ENCODE results near the gene TMIE. TPM values are rescaled to one million over a fixed set of nuclear protein-coding genes. Genes with fewer than 3 reads are reported as not detected.

The TMIE gene
- total and polyA plus RNA-seq, 2 of the 8 experiments (the other 6 are each of a cell fraction or from before 2014, with no cell fraction given): 0.45 to 0.67 TPM

DNA sequence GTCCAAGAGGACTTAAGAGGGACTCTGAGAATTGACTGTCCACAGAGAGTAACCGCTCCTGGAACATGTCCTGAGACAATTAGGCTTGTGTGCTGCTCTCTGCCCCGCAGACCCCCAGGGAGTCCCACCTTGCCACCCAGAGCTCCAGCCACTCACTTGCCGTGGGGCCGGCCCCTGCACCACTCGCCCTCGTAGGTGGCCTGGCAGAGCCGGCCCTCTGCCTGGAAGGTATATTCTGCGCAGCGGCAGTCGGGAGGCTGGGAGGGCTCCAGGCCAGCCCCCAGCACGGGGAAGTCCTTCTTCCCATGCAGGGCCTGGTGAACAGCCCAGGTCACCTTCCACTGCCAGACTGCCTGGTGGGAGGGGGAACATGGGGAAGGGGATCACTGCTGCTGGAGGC lies 18.2 kb upstream of the TMIE start:
- Histone ChIP-seq H2BK120ac (replicated peaks; ENCODE audit: low read depth, low read length) (no peak overlapping the region), H3K79me2 (ENCODE audit: control insufficient read depth in 1 of 2, insufficient read depth in 2 of 2, low read length in 2 of 2) (no peaks in the 10 kb centered on the region), H4K8ac (ENCODE audit: extremely low read depth, insufficient read depth, low read length) (peak overlapping the region; percentile 23; the same call in 1 of the 2 replicates), H3K4me3 (ENCODE audit: extremely low read depth in 1 of 4, insufficient read depth in 2 of 4, low read depth in 3 of 4, low read length in 4 of 4) (no peak overlapping the region), H3K79me1 (ENCODE audit: low read depth, low read length) (no peaks in the 10 kb centered on the region), H3K36me3 (ENCODE audit: control insufficient read depth in 2 of 4, insufficient read depth in 4 of 4, low read length in 3 of 4) (no peaks in the 10 kb centered on the region), H3K56ac (replicated peaks; ENCODE audit: insufficient read length, low read depth, low read length) (no peak overlapping the region), H4K91ac (replicated peaks; ENCODE audit: insufficient read length, low read length) (no peak overlapping the region), H3K4me1 (replicated peaks in 1 of 4; ENCODE audit: control insufficient read depth in 3 of 4, insufficient read depth in 4 of 4, low read length in 3 of 4) (peaks cover 0 to 3% (median 0%) of the 10 kb centered on the region in 4 experiments; a peak in 1 of 7 replicates), H2BK15ac (ENCODE audit: low read length) (no peak overlapping the region), H3K27me3 (replicated peaks in 1 of 4; ENCODE audit: control insufficient read depth in 3 of 4, extremely low read depth in 1 of 4, insufficient read depth in 3 of 4, low read length in 3 of 4) (no peaks in the 10 kb centered on the region), H3K23ac (ENCODE audit: insufficient read length) (no peak overlapping the region), H3K27ac (ENCODE audit: low read depth, low read length) (no peak overlapping the region), H2BK5ac (ENCODE audit: low read depth, low read length) (no peak overlapping the region), H3K4ac (replicated peaks; ENCODE audit: insufficient read length, low read depth, low read length) (no peak overlapping the region), H3K18ac (ENCODE audit: extremely low read depth, low read length) (no peak overlapping the region), H3K4me2 (ENCODE audit: insufficient read depth in 1 of 2, low read depth in 2 of 2, low read length in 2 of 2) (no peak overlapping the region), H4K5ac (ENCODE audit: insufficient read length, low read depth, low read length) (no peak overlapping the region), H2AK5ac (ENCODE audit: low read depth, low read length) (no peak overlapping the region), H3K9ac (replicated peaks in 1 of 4; ENCODE audit: extremely low read depth in 1 of 4, low read depth in 3 of 4, low read length in 3 of 4) (no peak overlapping the region), H2BK20ac (ENCODE audit: low read length) (no peak overlapping the region), H3K14ac (ENCODE audit: insufficient read length) (no peak overlapping the region), H4K20me1 (replicated peaks in 1 of 2; ENCODE audit: control insufficient read depth in 1 of 2, insufficient read depth in 2 of 2, low read length in 2 of 2) (peaks cover 0 to 2% of the 10 kb centered on the region in 2 experiments), H3K23me2 (ENCODE audit: low read depth, low read length) (no peaks in the 10 kb centered on the region), H2BK12ac (ENCODE audit: low read depth, low read length) (no peak overlapping the region), H2AFZ (ENCODE audit: low read length) (no peak overlapping the region), H3K9me3 (ENCODE audit: insufficient read depth in 2 of 2, low read depth in 1 of 2, low read length in 1 of 2) (no peaks in the 10 kb centered on the region)
- TF ChIP-seq RBBP5 (IDR thresholded peaks at IDR 0.05; ENCODE audit: borderline replicate concordance, low read depth, low read length): no peak
- no peak for TF ChIP-seq JUND (IDR thresholded peaks at IDR 0.05; ENCODE audit: low read length)
- no peak for TF ChIP-seq BCL11A (IDR thresholded peaks at IDR 0.05; ENCODE audit: low read depth in 2 of 2, low read length in 2 of 2)
- no peak for TF ChIP-seq POU5F1 (IDR thresholded peaks at IDR 0.05; ENCODE audit: low read depth, low read length)
- no peak for TF ChIP-seq RXRA (IDR thresholded peaks at IDR 0.05; ENCODE audit: insufficient read depth, low read depth, low read length)
- TF ChIP-seq TAF1 (IDR thresholded peaks at IDR 0.05; ENCODE audit: low read depth, low read length): no peak
- TF ChIP-seq GTF2F1 (IDR thresholded peaks at IDR 0.05; ENCODE audit: borderline replicate concordance, low read depth, low read length): no peak
- no peak for TF ChIP-seq KDM4A (IDR thresholded peaks at IDR 0.05; ENCODE audit: low read depth, low read length, severe bottlenecking)
- no peak for TF ChIP-seq TEAD4 (IDR thresholded peaks at IDR 0.05; ENCODE audit: low read depth, low read length)
- ChIA-PET POLR2A (ENCODE audit: partially characterized antibody) (interaction anchor here (1.9 kb wide), 1 partner anchor 10 kb away, joined by 5 read pairs; no protein-coding TSS in a partner anchor), CTCF (ENCODE audit: partially characterized antibody) (interaction anchor here (1.5 to 10.3 kb wide), 4 partner anchors 12 to 194 kb away, joined by 4 to 64 read pairs (median 24); partner anchors contain the start of gene ALS2CL)
- FAIRE-seq: no peak
- 85% methylated on average over 9 of the region's 11 CpGs; no CpG with 5 or more reads in 1 of the 2 experiments for WGBS, 2 experiments (ENCODE audit: extremely low coverage in 1 of 2, insufficient coverage in 1 of 2, insufficient read length in 1 of 2, insufficient replicate concordance in 2 of 2, low coverage in 1 of 2, low lambda C conversion rate in 2 of 2, missing lambda C conversion rate in 1 of 2)
- no peak for DNase-seq (ENCODE audit: low read depth in 1 of 2, low spot score in 2 of 2)
